ENCODE results near the gene ZNF594. TPM values are rescaled to one million over a fixed set of nuclear protein-coding genes. Genes with fewer than 3 reads are reported as not detected.

The ZNF594 gene
- total and polyA plus RNA-seq, 3 experiments from 2014 or later = 1.2 to 14.9 (median 11.7) TPM

DNA sequence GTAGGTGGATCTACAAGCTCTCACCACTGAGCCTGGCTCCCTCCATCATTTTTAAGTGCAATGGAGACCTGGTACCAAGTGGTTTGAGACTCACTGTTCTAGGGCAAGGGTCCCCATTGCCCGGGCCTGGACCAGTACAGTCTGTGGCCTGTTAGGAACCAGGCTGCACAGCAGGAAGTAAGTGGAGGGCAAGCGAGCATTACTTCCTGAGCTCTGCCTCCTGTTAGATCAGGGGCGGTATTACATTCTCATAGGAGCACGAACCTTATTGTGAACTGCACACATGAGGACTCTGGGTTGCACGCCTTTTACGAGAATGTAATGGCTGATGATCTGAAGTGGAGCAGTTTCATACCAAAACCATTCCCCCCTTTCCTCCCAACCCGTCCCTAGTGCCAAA, 6.8 kb upstream of the ZNF594 start:
- H3K4me3 ChIP-seq (ENCODE audit: low read length) = no peak overlapping the region
- ChIA-PET CTCF (interaction anchor here (1.0 to 3.4 kb wide), 3 partner anchors 29 to 85 kb away, joined by 3 to 11 read pairs (median 4); no protein-coding TSS in a partner anchor), POLR2A (no interaction called here)
- H3K9me3 ChIP-seq (ENCODE audit: low read length) = no peaks in the 10 kb centered on the region
- Mint-ChIP-seq H3K9me3 (no peaks in the 10 kb centered on the region), H3K4me1 (peaks cover 14 to 18% (median 15%) of the 10 kb centered on the region in 3 donors), H3K4me3 (peak overlapping the region in 3 of 7 donors; percentile 20 to 68 (median 41)), H3K27ac (peak overlapping the region in 6 of 8 donors; percentile 32 to 75 (median 66)), H3K27me3 (no peaks in the 10 kb centered on the region), H3K36me3 (peaks cover 0 to 6% (median 0%) of the 10 kb centered on the region in 3 donors)
- H3K36me3 ChIP-seq (ENCODE audit: insufficient read depth, low read length) = no peaks in the 10 kb centered on the region
- DNase-seq = peak in 1 of 5 donors; percentile 8
- H3K27me3 ChIP-seq (ENCODE audit: insufficient read depth, low read length, poor library complexity, severe bottlenecking) = no peaks in the 10 kb centered on the region
- H3K4me1 ChIP-seq (ENCODE audit: insufficient read depth, low read length) = peaks cover 8% of the 10 kb centered on the region
- H3K27ac ChIP-seq (ENCODE audit: low read depth, low read length) = no peak overlapping the region

DNA sequence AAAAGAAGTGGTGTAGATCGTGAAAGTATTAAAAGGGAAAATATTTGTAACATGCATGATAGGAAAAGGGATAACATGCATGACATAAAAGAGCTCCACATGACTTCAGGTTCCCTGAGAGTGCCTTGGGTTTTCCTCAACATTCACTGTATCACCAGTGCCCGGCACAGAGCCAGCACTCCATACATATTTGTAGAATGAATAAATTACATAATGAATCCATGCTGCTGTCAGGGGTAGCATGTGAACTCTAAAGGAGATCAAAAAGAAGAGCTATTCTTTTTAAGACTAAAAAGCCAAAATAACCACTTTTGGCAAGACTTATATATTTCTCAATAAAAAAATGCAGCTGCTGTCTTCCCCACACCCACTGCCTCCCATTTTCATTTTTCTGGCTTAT, 2.7 kb upstream of the ZNF594 start:
- no peak for DNase-seq
- Histone ChIP-seq H3K36me3 (ENCODE audit: insufficient read depth, low read length) (no peaks in the 10 kb centered on the region), H3K27me3 (ENCODE audit: insufficient read depth, low read length, poor library complexity, severe bottlenecking) (no peaks in the 10 kb centered on the region), H3K27ac (ENCODE audit: low read depth, low read length) (no peak overlapping the region), H3K4me1 (ENCODE audit: insufficient read depth, low read length) (peaks cover 24% of the 10 kb centered on the region), H3K9me3 (ENCODE audit: low read length) (no peaks in the 10 kb centered on the region), H3K4me3 (ENCODE audit: low read length) (no peak overlapping the region)
- ChIA-PET CTCF (no interaction called here), POLR2A (no interaction called here)
- H3K27me3 Mint-ChIP-seq = no peaks in the 10 kb centered on the region
- no peak overlapping the region for H3K4me3 Mint-ChIP-seq
- peak overlapping the region in 1 of 8 donors; percentile 48 for H3K27ac Mint-ChIP-seq
- peaks cover 1 to 22% (median 11%) of the 10 kb centered on the region in 3 donors for H3K36me3 Mint-ChIP-seq
- H3K4me1 Mint-ChIP-seq = peaks cover 42 to 51% (median 49%) of the 10 kb centered on the region in 3 donors
- peaks cover 0 to 4% (median 2%) of the 10 kb centered on the region in 5 donors for H3K9me3 Mint-ChIP-seq

DNA sequence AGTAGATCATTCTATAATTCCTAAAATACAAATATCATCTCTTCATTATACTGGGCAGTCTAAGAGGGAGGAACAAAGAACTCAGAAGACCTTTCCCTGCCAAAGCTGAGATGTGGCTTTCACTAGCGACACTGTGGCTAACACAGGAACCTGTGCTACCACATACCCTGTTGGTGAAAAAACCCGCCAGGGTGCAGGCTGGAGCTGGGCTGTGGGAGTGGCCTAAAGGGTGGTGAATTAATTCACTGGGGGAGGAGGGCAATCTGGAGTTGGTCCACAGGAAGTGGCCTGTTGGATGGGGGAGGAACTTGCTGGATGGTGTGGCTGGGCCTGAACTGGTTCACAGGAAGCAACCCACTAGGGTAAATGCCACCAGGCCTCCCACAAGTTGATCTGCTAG, 7.4 kb downstream of the ZNF594 start:
- Mint-ChIP-seq H3K4me1 (peaks cover 8 to 31% (median 11%) of the 10 kb centered on the region in 3 donors), H3K36me3 (peaks cover 18 to 63% (median 56%) of the 10 kb centered on the region in 3 donors), H3K27ac (peak overlapping the region in 4 of 8 donors; percentile 40 to 82 (median 54)), H3K4me3 (peak overlapping the region in 2 of 7 donors; percentile 23 to 61), H3K9me3 (peaks cover 46 to 87% (median 84%) of the 10 kb centered on the region in 5 donors), H3K27me3 (no peaks in the 10 kb centered on the region)
- Histone ChIP-seq H3K27ac (ENCODE audit: low read depth, low read length) (no peak overlapping the region), H3K27me3 (ENCODE audit: insufficient read depth, low read length, poor library complexity, severe bottlenecking) (no peaks in the 10 kb centered on the region), H3K4me1 (ENCODE audit: insufficient read depth, low read length) (no peaks in the 10 kb centered on the region), H3K4me3 (ENCODE audit: low read length) (no peak overlapping the region), H3K9me3 (ENCODE audit: low read length) (peaks cover 69% of the 10 kb centered on the region), H3K36me3 (ENCODE audit: insufficient read depth, low read length) (no peaks in the 10 kb centered on the region)
- DNase-seq = peak in 2 of 5 donors; percentile 24 to 49
- CTCF ChIA-PET = no interaction called here
- POLR2A ChIA-PET = no interaction called here

DNA sequence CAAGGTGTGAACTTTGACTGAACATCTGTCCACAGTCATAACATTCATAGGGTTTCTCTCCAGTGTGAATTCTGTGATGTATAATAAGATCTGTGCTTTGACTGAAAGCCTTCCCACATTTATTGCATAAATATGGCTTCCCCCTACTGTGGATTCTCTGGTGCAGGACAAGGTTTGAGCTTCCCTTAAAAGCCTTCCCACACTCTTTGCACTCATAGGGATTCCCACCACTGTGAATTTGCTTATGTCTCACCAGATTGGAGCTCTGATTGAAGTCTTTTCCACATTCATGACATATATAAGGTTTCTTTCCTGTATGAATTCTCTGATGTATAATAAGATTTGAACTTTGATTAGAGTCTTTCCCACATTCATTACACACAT, 8.3 kb downstream of the ZNF594 start:
- no peaks in the 10 kb centered on the region for H3K36me3 ChIP-seq (ENCODE audit: insufficient read depth, low read length)
- peaks cover 73% of the 10 kb centered on the region for H3K9me3 ChIP-seq (ENCODE audit: low read length)
- no peak for DNase-seq
- peak overlapping the region in 1 of 8 donors; percentile 23 for H3K27ac Mint-ChIP-seq
- no peaks in the 10 kb centered on the region for H3K27me3 ChIP-seq (ENCODE audit: insufficient read depth, low read length, poor library complexity, severe bottlenecking)
- peaks cover 18 to 68% (median 59%) of the 10 kb centered on the region in 3 donors for H3K36me3 Mint-ChIP-seq
- no peak overlapping the region for H3K4me3 Mint-ChIP-seq
- CTCF ChIA-PET = interaction anchor here (0.9 kb wide), 1 partner anchor 8 kb away, joined by 3 read pairs; the partner anchor contains the start of gene ZNF594
- peaks cover 7 to 30% (median 11%) of the 10 kb centered on the region in 3 donors for H3K4me1 Mint-ChIP-seq
- H3K9me3 Mint-ChIP-seq = peaks cover 49 to 93% (median 91%) of the 10 kb centered on the region in 5 donors
- peak overlapping the region; percentile 0 for H3K4me3 ChIP-seq (ENCODE audit: low read length)
- no peaks in the 10 kb centered on the region for H3K27me3 Mint-ChIP-seq
- no peak overlapping the region for H3K27ac ChIP-seq (ENCODE audit: low read depth, low read length)
- no peaks in the 10 kb centered on the region for H3K4me1 ChIP-seq (ENCODE audit: insufficient read depth, low read length)
- POLR2A ChIA-PET = interaction anchor here (1.1 kb wide), 1 partner anchor 8 kb away, joined by 4 read pairs; the partner anchor contains the start of gene ZNF594

DNA sequence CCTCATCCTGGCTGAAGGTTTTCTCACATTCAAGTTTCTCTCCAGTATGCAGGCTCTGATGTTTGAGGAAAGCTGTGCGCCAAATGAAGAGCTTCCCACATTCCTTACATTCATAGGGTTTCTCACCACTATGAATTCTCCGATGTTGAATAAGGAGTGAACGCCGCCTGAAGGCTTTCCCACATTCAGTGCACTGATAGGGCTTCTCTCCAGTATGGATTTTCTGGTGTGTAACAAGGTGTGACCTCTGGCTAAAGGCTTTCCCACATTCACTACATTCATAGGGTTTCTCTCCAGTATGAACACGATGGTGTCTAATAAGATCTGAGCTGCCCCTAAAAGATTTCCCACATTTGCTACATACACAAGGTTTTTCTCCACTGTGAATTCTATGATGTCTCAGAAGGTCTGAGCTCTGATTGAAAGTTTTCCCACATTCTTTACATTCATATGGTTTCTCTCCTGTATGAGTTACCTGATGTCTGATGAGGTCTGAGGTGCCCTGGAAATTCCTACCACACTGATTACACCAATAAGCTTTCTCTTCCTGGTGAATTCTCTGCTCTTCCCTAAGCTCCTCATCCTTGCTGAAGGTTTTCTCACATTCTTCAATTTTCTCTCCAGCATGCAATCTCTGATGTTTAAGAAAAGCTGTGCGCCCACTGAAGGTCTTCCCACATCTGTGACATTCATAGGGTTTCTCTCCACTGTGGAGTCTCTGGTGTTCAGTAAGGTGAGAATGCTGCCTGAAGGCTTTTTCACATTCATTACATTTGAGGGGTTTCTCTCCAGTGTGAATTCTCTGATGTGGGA, 8.9 kb downstream of the ZNF594 start:
- POLR2A ChIA-PET = interaction anchor here (1.1 kb wide), 1 partner anchor 9 kb away, joined by 4 read pairs; the partner anchor contains the start of gene ZNF594
- H3K27ac Mint-ChIP-seq = peak overlapping the region in 1 of 8 donors; percentile 23
- H3K36me3 Mint-ChIP-seq = peaks cover 16 to 65% (median 54%) of the 10 kb centered on the region in 3 donors
- peaks cover 4 to 27% (median 11%) of the 10 kb centered on the region in 3 donors for H3K4me1 Mint-ChIP-seq
- no peaks in the 10 kb centered on the region for H3K27me3 ChIP-seq (ENCODE audit: insufficient read depth, low read length, poor library complexity, severe bottlenecking)
- peaks cover 73% of the 10 kb centered on the region for H3K9me3 ChIP-seq (ENCODE audit: low read length)
- no peak overlapping the region for H3K27ac ChIP-seq (ENCODE audit: low read depth, low read length)
- no peak for DNase-seq
- H3K9me3 Mint-ChIP-seq = peaks cover 45 to 93% (median 89%) of the 10 kb centered on the region in 5 donors
- H3K4me3 ChIP-seq (ENCODE audit: low read length) = peak overlapping the region; percentile 0
- CTCF ChIA-PET = interaction anchor here (0.9 kb wide), 1 partner anchor 8 kb away, joined by 3 read pairs; the partner anchor contains the start of gene ZNF594
- H3K36me3 ChIP-seq (ENCODE audit: insufficient read depth, low read length) = no peaks in the 10 kb centered on the region
- H3K4me3 Mint-ChIP-seq = peak overlapping the region in 1 of 7 donors; percentile 6
- no peaks in the 10 kb centered on the region for H3K4me1 ChIP-seq (ENCODE audit: insufficient read depth, low read length)
- H3K27me3 Mint-ChIP-seq = no peaks in the 10 kb centered on the region

DNA sequence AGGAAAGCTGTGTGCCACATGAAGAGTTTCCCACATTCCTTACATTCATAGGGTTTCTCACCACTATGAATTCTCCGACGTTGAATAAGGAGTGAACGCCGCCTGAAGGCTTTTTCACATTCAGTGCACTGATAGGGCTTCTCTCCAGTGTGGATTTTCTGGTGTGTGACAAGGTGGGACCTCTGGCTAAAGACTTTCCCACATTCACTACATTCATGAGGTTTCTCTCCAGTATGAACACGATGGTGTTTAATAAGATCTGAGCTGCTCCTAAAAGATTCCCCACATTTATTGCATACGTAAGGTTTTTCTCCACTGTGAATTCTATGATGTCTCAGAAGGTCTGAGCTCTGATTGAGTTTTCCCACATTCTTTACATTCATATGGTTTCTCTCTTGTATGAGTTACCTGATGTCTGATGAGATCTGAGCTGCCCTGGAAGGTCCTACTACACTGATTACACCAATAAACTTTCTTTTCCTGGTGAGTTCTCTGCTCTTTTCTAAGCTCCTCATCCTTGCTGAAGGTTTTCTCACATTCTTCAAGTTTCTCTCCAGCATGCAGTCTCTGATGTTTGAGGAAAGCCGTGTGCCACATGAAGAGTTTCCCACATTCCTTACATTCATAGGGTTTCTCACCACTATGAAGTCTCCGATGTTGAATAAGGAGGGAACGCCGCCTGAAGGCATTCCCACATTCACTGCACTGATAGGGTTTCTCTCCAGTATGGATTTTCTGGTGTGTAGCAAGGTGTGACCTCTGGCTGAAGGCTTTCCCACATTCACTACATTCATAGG, 10.0 kb downstream of the ZNF594 start:
- no peaks in the 10 kb centered on the region for H3K27me3 Mint-ChIP-seq
- H3K9me3 Mint-ChIP-seq = peaks cover 39 to 94% (median 88%) of the 10 kb centered on the region in 5 donors
- ChIA-PET POLR2A (no interaction called here), CTCF (no interaction called here)
- DNase-seq = no peak
- Histone ChIP-seq H3K4me1 (ENCODE audit: insufficient read depth, low read length) (no peaks in the 10 kb centered on the region), H3K36me3 (ENCODE audit: insufficient read depth, low read length) (no peaks in the 10 kb centered on the region), H3K27ac (ENCODE audit: low read depth, low read length) (no peak overlapping the region), H3K27me3 (ENCODE audit: insufficient read depth, low read length, poor library complexity, severe bottlenecking) (no peaks in the 10 kb centered on the region), H3K4me3 (ENCODE audit: low read length) (peak overlapping the region; percentile 5), H3K9me3 (ENCODE audit: low read length) (peaks cover 70% of the 10 kb centered on the region)
- peak overlapping the region in 1 of 7 donors; percentile 58 for H3K4me3 Mint-ChIP-seq
- peaks cover 4 to 22% (median 8%) of the 10 kb centered on the region in 3 donors for H3K4me1 Mint-ChIP-seq
- H3K27ac Mint-ChIP-seq = peak overlapping the region in 2 of 8 donors; percentile 22 to 46
- H3K36me3 Mint-ChIP-seq = peaks cover 8 to 57% (median 49%) of the 10 kb centered on the region in 3 donors

DNA sequence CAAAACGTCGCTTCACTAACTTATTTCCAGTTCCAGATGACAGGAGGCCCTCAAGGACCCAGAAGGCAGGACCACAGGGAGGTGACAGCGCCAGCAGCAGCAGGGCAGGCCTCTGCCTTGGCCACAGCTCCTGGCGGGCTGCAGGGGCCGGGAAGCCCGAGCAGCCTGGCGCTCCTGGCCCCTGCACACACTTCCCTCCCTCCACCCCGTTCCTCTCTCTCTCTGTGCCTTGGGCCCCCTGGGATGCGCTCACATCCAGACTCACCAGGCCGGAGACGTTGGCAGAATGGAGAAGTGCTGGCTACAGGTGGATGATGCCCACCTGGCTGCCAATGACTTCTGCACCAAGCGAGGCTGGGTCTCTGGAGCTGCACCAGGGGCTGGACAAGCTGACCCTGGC, 12.7 kb downstream of the ZNF594 start:
- no peak overlapping the region for H3K4me3 Mint-ChIP-seq
- no peaks in the 10 kb centered on the region for H3K4me1 ChIP-seq (ENCODE audit: insufficient read depth, low read length)
- H3K4me3 ChIP-seq (ENCODE audit: low read length) = no peak overlapping the region
- H3K27ac Mint-ChIP-seq = no peak overlapping the region
- POLR2A ChIA-PET = no interaction called here
- H3K27ac ChIP-seq (ENCODE audit: low read depth, low read length) = no peak overlapping the region
- CTCF ChIA-PET = no interaction called here
- peaks cover 56% of the 10 kb centered on the region for H3K9me3 ChIP-seq (ENCODE audit: low read length)
- no peaks in the 10 kb centered on the region for H3K27me3 ChIP-seq (ENCODE audit: insufficient read depth, low read length, poor library complexity, severe bottlenecking)
- H3K9me3 Mint-ChIP-seq = peaks cover 37 to 88% (median 85%) of the 10 kb centered on the region in 5 donors
- H3K4me1 Mint-ChIP-seq = peaks cover 0 to 3% (median 2%) of the 10 kb centered on the region in 3 donors
- H3K27me3 Mint-ChIP-seq = no peaks in the 10 kb centered on the region
- peaks cover 6 to 60% (median 47%) of the 10 kb centered on the region in 3 donors for H3K36me3 Mint-ChIP-seq
- H3K36me3 ChIP-seq (ENCODE audit: insufficient read depth, low read length) = no peaks in the 10 kb centered on the region
- no peak for DNase-seq
